Liver (tissue), 9 donors: ENCODE measurements around the gene UPP1. TPM values are rescaled to one million over a fixed set of nuclear protein-coding genes. Genes with fewer than 3 reads are reported as not detected.

Experiments used
- DNase-seq: peaks from one replicate; pipeline ENCODE4 v3.0.0-alpha.2; 2017; ENCODE audit warnings: low spot score
- H3K27ac ChIP-seq, 2 donors: one replicate each; pipeline ENCODE4 v1.7.0; 2013; ENCODE audit warnings: inconsistent platforms in 2 of 2, low read length in 2 of 2, control low read depth in 1 of 2, low read depth in 1 of 2, mild to moderate bottlenecking in 1 of 2
- H3K27me3 ChIP-seq, 4 donors: one replicate each; pipeline versions ENCODE4 v1.6.1 to v1.7.0; 2013; ENCODE audit warnings: low read length in 3 of 4, inconsistent platforms in 1 of 4, mild to moderate bottlenecking in 1 of 4, moderate library complexity in 1 of 4; ENCODE audit not compliant: control insufficient read depth in 4 of 4, insufficient read depth in 4 of 4
- H3K36me3 ChIP-seq, 4 donors: one replicate each; pipeline versions ENCODE4 v1.6.1 to v1.7.0; 2013; ENCODE audit warnings: low read length in 3 of 4, mild to moderate bottlenecking in 3 of 4, low read depth in 1 of 4, moderate library complexity in 1 of 4; ENCODE audit not compliant: control insufficient read depth in 4 of 4, insufficient read depth in 3 of 4
- H3K4me1 ChIP-seq, 4 donors: one replicate each; pipeline versions ENCODE4 v1.6.1 to v1.7.0; 2013; ENCODE audit warnings: low read length in 3 of 4, mild to moderate bottlenecking in 3 of 4, moderate library complexity in 1 of 4; ENCODE audit not compliant: control insufficient read depth in 4 of 4, insufficient read depth in 4 of 4
- H3K4me3 ChIP-seq, 3 donors: one replicate each; pipeline versions ENCODE4 v1.6.1 to v1.7.0; 2013; ENCODE audit warnings: low read length in 3 of 3, control low read depth in 1 of 3, low read depth in 1 of 3, mild to moderate bottlenecking in 1 of 3
- H3K9ac ChIP-seq, 2 donors: one replicate each; pipeline ENCODE4 v1.7.0; 2013; ENCODE audit warnings: low read length in 2 of 2, mild to moderate bottlenecking in 2 of 2, moderate library complexity in 2 of 2, control low read depth in 1 of 2, low read depth in 1 of 2
- H3K9me3 ChIP-seq, 4 donors: one replicate each; pipeline versions ENCODE4 v1.6.1 to v1.7.0; 2013; ENCODE audit warnings: low read length in 3 of 4; ENCODE audit not compliant: control insufficient read depth in 4 of 4
- ATF3 ChIP-seq: IDR thresholded peaks from 2 replicates; pipeline ENCODE4 v1.6.1; 2016; ENCODE audit warnings: antibody characterized with exemption
- CTCF ChIP-seq: fragments of 150-350 bp; IDR thresholded peaks from 2 replicates; pipeline ENCODE4 v1.5.1; 2017; ENCODE audit warnings: improper control_type of control experiment, low read depth, low read length; ENCODE audit not compliant: missing input control
- EGR1 ChIP-seq, 2 donors: IDR thresholded peaks; 2 replicates each; pipeline ENCODE4 v1.6.1; 2016 to 2018; ENCODE audit warnings: antibody characterized with exemption in 2 of 2, low read depth in 2 of 2
- FOXA1 ChIP-seq: IDR thresholded peaks from 2 replicates; pipeline ENCODE4 v1.6.1; 2016; ENCODE audit warnings: antibody characterized with exemption
- FOXA2 ChIP-seq: IDR thresholded peaks from 2 replicates; pipeline ENCODE4 v1.6.1; 2016; ENCODE audit warnings: antibody characterized with exemption
- GABPA ChIP-seq, 2 donors: IDR thresholded peaks in 1 of 2; conservative IDR thresholded peaks in 1 of 2; 2 replicates each; pipeline ENCODE4 v1.6.1; 2016; ENCODE audit warnings: antibody characterized with exemption in 2 of 2, mild to moderate bottlenecking in 1 of 2, moderate library complexity in 1 of 2
- HNF4A ChIP-seq, 2 donors: conservative IDR thresholded peaks; 2 replicates each; pipeline ENCODE4 v1.6.1; 2016; ENCODE audit warnings: antibody characterized with exemption in 2 of 2, mild to moderate bottlenecking in 2 of 2
- HNF4G ChIP-seq: IDR thresholded peaks from 2 replicates; pipeline ENCODE4 v1.6.1; 2016; ENCODE audit warnings: antibody characterized with exemption
- JUND ChIP-seq, 2 donors: IDR thresholded peaks; 2 replicates each; pipeline ENCODE4 v1.6.1; 2016; ENCODE audit warnings: antibody characterized with exemption in 2 of 2
- MAX ChIP-seq: IDR thresholded peaks from 2 replicates; pipeline ENCODE4 v1.6.1; 2016; ENCODE audit warnings: antibody characterized with exemption
- NR2F2 ChIP-seq: IDR thresholded peaks from 2 replicates; pipeline ENCODE4 v1.6.1; 2016; ENCODE audit warnings: antibody characterized with exemption
- RAD21 ChIP-seq, 2 donors: IDR thresholded peaks; 2 replicates each; pipeline ENCODE4 v1.6.1; 2016; ENCODE audit warnings: antibody characterized with exemption in 2 of 2, mild to moderate bottlenecking in 2 of 2
- REST ChIP-seq: IDR thresholded peaks from 2 replicates; pipeline ENCODE4 v1.6.1; 2016; ENCODE audit warnings: antibody characterized with exemption, mild to moderate bottlenecking
- RXRA ChIP-seq, 2 donors: IDR thresholded peaks; 2 replicates each; pipeline ENCODE4 v1.6.1; 2017 to 2018; ENCODE audit warnings: antibody characterized with exemption in 2 of 2, mild to moderate bottlenecking in 1 of 2
- SP1 ChIP-seq: IDR thresholded peaks from 2 replicates; pipeline ENCODE4 v1.6.1; 2018; ENCODE audit warnings: antibody characterized with exemption, mild to moderate bottlenecking
- TAF1 ChIP-seq: conservative IDR thresholded peaks from 2 replicates; pipeline ENCODE4 v1.6.1; 2016; ENCODE audit warnings: antibody characterized with exemption, mild to moderate bottlenecking
- YY1 ChIP-seq: IDR thresholded peaks from 2 replicates; pipeline ENCODE4 v1.6.1; 2016; ENCODE audit warnings: antibody characterized with exemption, mild to moderate bottlenecking
- ZBTB33 ChIP-seq: IDR thresholded peaks from 2 replicates; pipeline ENCODE4 v1.6.1; 2016; ENCODE audit warnings: antibody characterized with exemption
- WGBS: extraction: QIAGEN DNeasy Blood & Tissue Kit; methylation state at CpG from one replicate; pipeline ENCODE4 v1.1.7; 2013; 5-methylcytosine and 5-hydroxymethylcytosine counted together
- polyA plus RNA-seq, 2 donors: library from polyadenylated mRNA; stranded (reverse) in 1 of 2; unstranded in 1 of 2; fragments of 200-250 nt in 1 of 2; fragments of >200 nt in 1 of 2; fragmentation: Nextera tagmentation in 1 of 2; extraction: Ambion mirVana in 1 of 2; gene quantifications; one replicate each; pipeline versions ENCODE4 v1.2.1 to v1.2.3, GENCODE V29; 2013 to 2015
- total RNA-seq, 2 donors: library from RNA; depleted of rRNA; stranded (reverse); fragments of >200 nt; gene quantifications; one replicate each; pipeline ENCODE4 v1.2.3, GENCODE V29; 2014
- donor health status: healthy.
- donor health status: healthy.
- donor health status: healthy.
- donor health status: healthy.
- donor health status: healthy.

The UPP1 gene
- total and polyA plus RNA-seq, 4 donors = 3.1 to 18.8 (median 9.1) TPM

GRCh38 chr7:48042216-48042615, 46.8 kb upstream of the UPP1 start:
- DNase-seq = no peak
- no peak overlapping the region for H3K9ac ChIP-seq
- no peaks in the 10 kb centered on the region for H3K4me1 ChIP-seq

More at GRCh38 chr7:48042216-48042615, 46.8 kb upstream of the UPP1 start:
- Histone ChIP-seq H3K36me3 (no peaks in the 10 kb centered on the region), H3K4me3 (no peak overlapping the region), H3K9me3 (no peaks in the 10 kb centered on the region), H3K27me3 (peaks cover 0 to 3% (median under 1%) of the 10 kb centered on the region in 4 donors), H3K27ac (no peak overlapping the region)
- TF ChIP-seq NR2F2 (no peak), REST (no peak), YY1 (no peak), CTCF (no peak), TAF1 (no peak), HNF4G (no peak), RXRA (IDR thresholded peaks at IDR 0.05) (no peak), HNF4A (conservative IDR thresholded peaks at IDR 0.05) (no peak), EGR1 (IDR thresholded peaks at IDR 0.05; ENCODE audit: low read depth in 2 of 2) (no peak), FOXA2 (no peak), RAD21 (IDR thresholded peaks at IDR 0.05) (no peak), SP1 (no peak), ATF3 (no peak), ZBTB33 (no peak), JUND (IDR thresholded peaks at IDR 0.05) (no peak), MAX (no peak), GABPA (IDR thresholded peaks at IDR 0.05 in 1 of 2, conservative IDR thresholded peaks at IDR 0.05 in 1 of 2) (no peak), FOXA1 (no peak)
- WGBS = 82% methylated on average over 3 of the region's 3 CpGs
